GM10847 (cell line): ENCODE results near the gene LNP1.

ENCODE experiments used
- POLR2A ChIP-seq: IDR thresholded peaks from 2 replicates; pipeline ENCODE4 v1.6.1; 2011; ENCODE audit not compliant: insufficient read length; ENCODE audit errors: extremely low read depth

LNP1 gene

GRCh38 chr3:100443690-100444089 is 42.4 kb downstream of the LNP1 start:
- TF ChIP-seq POLR2A: no peak

- TF ChIP-seq POLR2A: no peak
Measured at GRCh38 chr3:100448079-100448478, 46.7 kb downstream of the LNP1 start.

- TF ChIP-seq POLR2A: no peak
Measured at GRCh38 chr3:100449214-100449613, 47.9 kb downstream of the LNP1 start.

- TF ChIP-seq POLR2A: no peak
Measured at GRCh38 chr3:100454677-100455076, 53.3 kb downstream of the LNP1 start.

GRCh38 chr3:100455841-100456550 is 54.7 kb downstream of the LNP1 start:
- no peak for TF ChIP-seq POLR2A

GRCh38 chr3:100456745-100457144 is 55.4 kb downstream of the LNP1 start:
- TF ChIP-seq POLR2A: no peak

GRCh38 chr3:100457811-100458210 is 56.5 kb downstream of the LNP1 start:
- TF ChIP-seq POLR2A: no peak

GRCh38 chr3:100458814-100459213 is 57.5 kb downstream of the LNP1 start:
- no peak for TF ChIP-seq POLR2A

GRCh38 chr3:100463002-100463401 is 61.7 kb downstream of the LNP1 start:
- TF ChIP-seq POLR2A: no peak

- no peak for TF ChIP-seq POLR2A
Measured at GRCh38 chr3:100463646-100464155, 62.4 kb downstream of the LNP1 start.

GRCh38 chr3:100465892-100466777 is 64.8 kb downstream of the LNP1 start:
- no peak for TF ChIP-seq POLR2A

GRCh38 chr3:100467133-100467532 is 65.8 kb downstream of the LNP1 start:
- no peak for TF ChIP-seq POLR2A

- TF ChIP-seq POLR2A: no peak
Measured at GRCh38 chr3:100468676-100469075, 67.3 kb downstream of the LNP1 start.

GRCh38 chr3:100470951-100471350 is 69.6 kb downstream of the LNP1 start:
- TF ChIP-seq POLR2A: no peak

GRCh38 chr3:100471444-100471843 is 70.1 kb downstream of the LNP1 start:
- TF ChIP-seq POLR2A: no peak

GRCh38 chr3:100480081-100480480 is 78.7 kb downstream of the LNP1 start:
- no peak for TF ChIP-seq POLR2A

GRCh38 chr3:100482176-100482575 is 80.8 kb downstream of the LNP1 start:
- TF ChIP-seq POLR2A: no peak

GRCh38 chr3:100483529-100483928 is 82.2 kb downstream of the LNP1 start:
- TF ChIP-seq POLR2A: no peak
